ENCODE results near the gene SRPRA.

The SRPRA gene, protein sequence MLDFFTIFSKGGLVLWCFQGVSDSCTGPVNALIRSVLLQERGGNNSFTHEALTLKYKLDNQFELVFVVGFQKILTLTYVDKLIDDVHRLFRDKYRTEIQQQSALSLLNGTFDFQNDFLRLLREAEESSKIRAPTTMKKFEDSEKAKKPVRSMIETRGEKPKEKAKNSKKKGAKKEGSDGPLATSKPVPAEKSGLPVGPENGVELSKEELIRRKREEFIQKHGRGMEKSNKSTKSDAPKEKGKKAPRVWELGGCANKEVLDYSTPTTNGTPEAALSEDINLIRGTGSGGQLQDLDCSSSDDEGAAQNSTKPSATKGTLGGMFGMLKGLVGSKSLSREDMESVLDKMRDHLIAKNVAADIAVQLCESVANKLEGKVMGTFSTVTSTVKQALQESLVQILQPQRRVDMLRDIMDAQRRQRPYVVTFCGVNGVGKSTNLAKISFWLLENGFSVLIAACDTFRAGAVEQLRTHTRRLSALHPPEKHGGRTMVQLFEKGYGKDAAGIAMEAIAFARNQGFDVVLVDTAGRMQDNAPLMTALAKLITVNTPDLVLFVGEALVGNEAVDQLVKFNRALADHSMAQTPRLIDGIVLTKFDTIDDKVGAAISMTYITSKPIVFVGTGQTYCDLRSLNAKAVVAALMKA

DNA sequence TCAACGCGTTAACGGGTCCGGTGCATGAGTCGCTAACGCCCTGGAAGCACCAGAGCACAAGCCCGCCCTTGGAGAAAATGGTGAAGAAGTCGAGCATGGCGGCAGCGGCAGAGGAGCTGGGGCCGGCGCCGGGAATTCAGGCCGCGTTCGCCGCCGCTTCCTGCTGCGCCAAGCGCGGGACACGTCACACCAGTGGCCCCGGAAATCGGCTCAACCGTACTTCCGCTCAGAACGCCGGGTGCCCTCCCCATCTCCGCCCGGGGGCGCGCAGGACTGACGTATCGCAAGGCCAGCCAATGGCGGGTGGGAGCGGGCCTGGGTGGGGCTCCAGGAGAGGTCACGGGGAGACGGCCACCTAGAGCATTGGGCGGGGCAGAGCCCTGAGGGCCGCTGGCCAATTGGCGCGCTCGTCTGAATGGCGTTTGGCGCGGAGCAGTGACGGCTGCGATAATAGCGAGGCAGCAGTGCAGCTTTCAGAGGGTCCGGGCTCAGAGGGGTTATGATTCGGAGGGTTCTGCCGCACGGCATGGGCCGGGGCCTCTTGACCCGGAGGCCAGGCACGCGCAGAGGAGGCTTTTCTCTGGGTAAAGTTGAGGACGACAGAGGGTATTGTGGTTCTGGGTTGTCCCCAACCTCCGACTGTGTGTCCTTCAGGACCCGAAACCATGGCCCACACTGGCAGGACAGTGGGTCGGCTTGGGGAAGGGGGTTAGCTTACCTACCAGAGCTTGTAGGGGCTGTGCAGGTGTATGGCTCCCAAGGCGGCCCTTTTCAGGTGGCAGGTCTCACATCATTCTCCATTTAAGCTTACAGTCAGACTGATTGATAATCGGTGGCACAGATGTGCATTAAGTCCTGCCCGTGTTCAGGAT is at the start of gene SRPRA, which contains the start of gene FOXRED1:
Gene SRPRA (minus strand): TSS at position 188 of the 872 bp plus-strand sequence. CDS start 91 bp downstream, at position 97.
Gene FOXRED1 (plus strand): TSS at position 447 of the 872 bp plus-strand sequence. CDS start 53 bp downstream, at position 500.
- peak within 1 kb of the TSS; percentile 80 for H3K4me2 ChIP-seq (ENCODE audit: low read depth, low read length, poor library complexity, severe bottlenecking)
- peak within 1 kb of the TSS; percentile 74 for H3K9ac ChIP-seq (ENCODE audit: low read length)
- no peaks in the 10 kb centered on the region for H3F3A ChIP-seq (ENCODE audit: insufficient read depth)
- H3K4me3 ChIP-seq (ENCODE audit: insufficient read depth, low read length, poor library complexity, severe bottlenecking): peak within 1 kb of the TSS; percentile 75
- H3K27me3 ChIP-seq (ENCODE audit: low read length): no peaks in the 10 kb centered on the region
- no peaks in the 10 kb centered on the region for H3K9me3 ChIP-seq (ENCODE audit: insufficient read depth, low read length)
- peak within 1 kb of the TSS; percentile 76 for H2AFZ ChIP-seq (ENCODE audit: low read depth, low read length, severe bottlenecking)
- 0 out of 2 replicates have a peak within 1 kb of the TSS, but pooled peaks have one; percentile 23 for H3K27ac ChIP-seq (ENCODE audit: low read depth, low read length)
- H3K36me3 ChIP-seq (ENCODE audit: low read length): no peaks in the 10 kb centered on the region
- H4K20me1 ChIP-seq (ENCODE audit: low read depth, low read length): no peaks in the 10 kb centered on the region
- TF ChIP-seq EZH2phosphoT487 (conservative IDR thresholded peaks at IDR 0.05; ENCODE audit: low read length): no peak
- H3K9me2 ChIP-seq (replicated peaks; ENCODE audit: insufficient read depth, low read length): no peaks in the 10 kb centered on the region
- H3K79me2 ChIP-seq (ENCODE audit: insufficient read depth, low read length): peaks cover 25% of the 10 kb centered on the region

DNA sequence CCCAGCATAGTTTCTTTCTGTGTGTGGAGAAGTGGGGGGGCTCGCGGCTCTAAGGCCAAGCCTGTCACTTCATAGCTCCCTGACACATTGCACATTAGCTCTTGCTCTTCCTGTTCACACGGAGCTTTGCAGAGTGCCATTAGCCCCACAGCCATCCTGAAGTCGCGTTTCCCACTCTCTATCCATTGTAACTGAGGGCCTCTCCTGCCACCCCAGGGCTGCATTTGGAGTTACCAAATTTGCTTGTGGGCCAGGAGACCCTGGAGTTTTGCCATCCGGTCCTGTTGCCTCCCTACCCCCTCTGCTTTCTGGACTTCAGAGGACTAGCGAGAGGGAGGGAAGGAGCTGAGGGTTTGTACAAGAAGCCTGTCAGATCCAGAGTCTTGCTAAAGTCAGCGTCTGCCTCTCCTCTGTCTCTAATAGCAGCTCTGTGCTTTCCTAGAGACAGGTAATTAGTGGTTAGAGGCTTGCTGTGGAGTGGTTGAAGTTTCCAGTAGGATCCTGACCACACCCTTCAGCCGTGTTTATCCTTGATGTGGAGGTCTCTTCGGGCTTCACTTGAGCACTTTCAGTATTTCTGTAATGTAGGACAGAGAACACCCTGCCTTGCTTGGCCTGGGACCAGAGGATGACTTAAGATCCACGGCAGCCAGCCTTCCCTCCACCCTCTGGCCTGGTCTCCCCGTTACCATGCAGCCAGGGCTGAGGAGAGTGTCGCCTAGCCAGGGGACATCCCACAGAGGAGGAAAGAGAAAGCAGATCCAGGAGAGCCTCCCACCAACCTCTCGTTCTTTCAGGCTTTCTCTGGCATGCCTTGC is 49.3 kb upstream of the SRPRA start:
- no peaks in the 10 kb centered on the region for H3F3A ChIP-seq (ENCODE audit: insufficient read depth)
- no peak for TF ChIP-seq EZH2phosphoT487 (conservative IDR thresholded peaks at IDR 0.05; ENCODE audit: low read length)
- TF ChIP-seq, protein P1, sequence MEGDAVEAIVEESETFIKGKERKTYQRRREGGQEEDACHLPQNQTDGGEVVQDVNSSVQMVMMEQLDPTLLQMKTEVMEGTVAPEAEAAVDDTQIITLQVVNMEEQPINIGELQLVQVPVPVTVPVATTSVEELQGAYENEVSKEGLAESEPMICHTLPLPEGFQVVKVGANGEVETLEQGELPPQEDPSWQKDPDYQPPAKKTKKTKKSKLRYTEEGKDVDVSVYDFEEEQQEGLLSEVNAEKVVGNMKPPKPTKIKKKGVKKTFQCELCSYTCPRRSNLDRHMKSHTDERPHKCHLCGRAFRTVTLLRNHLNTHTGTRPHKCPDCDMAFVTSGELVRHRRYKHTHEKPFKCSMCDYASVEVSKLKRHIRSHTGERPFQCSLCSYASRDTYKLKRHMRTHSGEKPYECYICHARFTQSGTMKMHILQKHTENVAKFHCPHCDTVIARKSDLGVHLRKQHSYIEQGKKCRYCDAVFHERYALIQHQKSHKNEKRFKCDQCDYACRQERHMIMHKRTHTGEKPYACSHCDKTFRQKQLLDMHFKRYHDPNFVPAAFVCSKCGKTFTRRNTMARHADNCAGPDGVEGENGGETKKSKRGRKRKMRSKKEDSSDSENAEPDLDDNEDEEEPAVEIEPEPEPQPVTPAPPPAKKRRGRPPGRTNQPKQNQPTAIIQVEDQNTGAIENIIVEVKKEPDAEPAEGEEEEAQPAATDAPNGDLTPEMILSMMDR (IDR thresholded peaks at IDR 0.05; ENCODE audit: insufficient read depth, low read length, poor library complexity, severe bottlenecking): no peak
- H4K20me1 ChIP-seq (ENCODE audit: low read depth, low read length): no peaks in the 10 kb centered on the region
- no peaks in the 10 kb centered on the region for H3K9me3 ChIP-seq (ENCODE audit: insufficient read depth, low read length)
- no peak overlapping the region for H3K4me3 ChIP-seq (ENCODE audit: insufficient read depth, low read length, poor library complexity, severe bottlenecking)
- H3K9ac ChIP-seq (ENCODE audit: low read length): no peak overlapping the region
- H2AFZ ChIP-seq (ENCODE audit: low read depth, low read length, severe bottlenecking): no peak overlapping the region
- H3K4me2 ChIP-seq (ENCODE audit: low read depth, low read length, poor library complexity, severe bottlenecking): no peak overlapping the region
- H3K36me3 ChIP-seq (ENCODE audit: low read length): no peaks in the 10 kb centered on the region
- H3K27me3 ChIP-seq (ENCODE audit: low read length): no peaks in the 10 kb centered on the region
- H3K9me2 ChIP-seq (replicated peaks; ENCODE audit: insufficient read depth, low read length): no peaks in the 10 kb centered on the region
- H3K27ac ChIP-seq (ENCODE audit: low read depth, low read length): no peak overlapping the region
- no peaks in the 10 kb centered on the region for H3K79me2 ChIP-seq (ENCODE audit: insufficient read depth, low read length)

DNA sequence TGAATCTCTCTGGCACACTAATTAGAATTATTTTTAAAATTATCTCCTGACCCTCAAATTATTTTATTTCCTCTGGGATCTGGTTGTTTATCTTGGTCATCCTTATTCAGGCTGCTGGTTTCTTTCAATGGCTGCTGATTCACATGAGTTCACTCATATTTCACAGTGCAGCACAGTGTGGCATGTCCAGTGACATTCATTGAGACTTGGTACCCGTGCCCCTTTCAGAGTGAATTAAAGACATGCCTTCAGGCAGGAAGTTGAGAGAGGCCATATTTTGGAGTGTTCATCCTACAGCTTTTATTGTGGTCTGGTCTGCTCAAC is 48.7 kb upstream of the SRPRA start:
- Histone ChIP-seq H3K27me3 (ENCODE audit: low read length) (no peaks in the 10 kb centered on the region), H3K9ac (ENCODE audit: low read length) (no peak overlapping the region), H3K79me2 (ENCODE audit: insufficient read depth, low read length) (no peaks in the 10 kb centered on the region), H3K4me3 (ENCODE audit: insufficient read depth, low read length, poor library complexity, severe bottlenecking) (no peak overlapping the region), H3K9me2 (replicated peaks; ENCODE audit: insufficient read depth, low read length) (no peaks in the 10 kb centered on the region), H3K4me2 (ENCODE audit: low read depth, low read length, poor library complexity, severe bottlenecking) (no peak overlapping the region), H4K20me1 (ENCODE audit: low read depth, low read length) (no peaks in the 10 kb centered on the region), H2AFZ (ENCODE audit: low read depth, low read length, severe bottlenecking) (no peak overlapping the region), H3K36me3 (ENCODE audit: low read length) (no peaks in the 10 kb centered on the region), H3K27ac (ENCODE audit: low read depth, low read length) (no peak overlapping the region), H3F3A (ENCODE audit: insufficient read depth) (no peaks in the 10 kb centered on the region), H3K9me3 (ENCODE audit: insufficient read depth, low read length) (no peaks in the 10 kb centered on the region)
- TF ChIP-seq EZH2phosphoT487 (conservative IDR thresholded peaks at IDR 0.05; ENCODE audit: low read length): no peak
- TF ChIP-seq, protein P1 (IDR thresholded peaks at IDR 0.05; ENCODE audit: insufficient read depth, low read length, poor library complexity, severe bottlenecking): no peak

Data from SU-DHL-6 (cell line).